Measurements from ENCODE around the gene PROSER2. TPM values are rescaled to one million over a fixed set of nuclear protein-coding genes. Genes with fewer than 3 reads are reported as not detected.

PROSER2 gene
- total and polyA plus RNA-seq, 2 donors (not counting 1 experiment from before 2014, with no cell fraction given): 0.07 TPM; not detected in 1

DNA sequence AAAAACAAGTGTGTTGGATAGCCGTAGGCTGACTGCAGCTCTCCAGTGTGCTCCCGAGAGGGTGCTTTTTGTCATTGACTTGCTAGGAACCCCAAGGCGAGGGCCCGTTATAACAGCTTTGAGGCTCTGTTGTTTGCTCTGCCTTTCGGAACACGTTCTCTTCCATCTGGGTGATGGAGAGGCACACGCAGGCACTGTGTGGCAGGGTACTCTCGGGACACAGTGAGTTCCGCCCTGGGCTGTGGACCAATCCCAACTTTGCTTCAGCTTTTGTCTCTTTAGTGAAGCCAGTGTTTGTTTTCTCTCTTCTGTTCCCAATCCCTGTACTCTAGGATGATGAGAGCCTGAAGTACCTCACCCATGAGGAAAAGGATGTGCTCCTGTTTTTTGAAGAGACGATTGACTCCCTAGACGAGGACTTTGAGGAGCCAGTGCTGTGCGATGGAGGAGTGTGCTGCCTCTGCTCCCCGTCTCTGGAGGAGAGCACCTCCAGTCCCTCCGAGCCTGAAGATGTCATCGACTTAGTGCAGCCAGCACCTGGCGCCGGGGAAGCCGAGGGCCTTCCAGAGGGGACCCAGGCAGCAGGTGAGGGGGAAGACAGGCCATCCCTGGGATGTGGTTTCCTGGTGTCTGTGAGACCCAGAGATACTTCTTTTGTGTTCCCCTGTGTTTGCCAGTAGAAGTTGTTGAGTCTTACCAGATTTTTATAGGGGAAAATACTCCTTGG is 43.2 kb downstream of the PROSER2 start:
- ChIA-PET CTCF (no interaction called here), POLR2A (no interaction called here)
- Histone ChIP-seq H2AFZ (ENCODE audit: insufficient read depth, low read depth, low read length, poor library complexity, severe bottlenecking) (no peak overlapping the region), H3K9me3 (ENCODE audit: control extremely low read depth in 1 of 3, control insufficient read depth in 2 of 3, insufficient read depth in 1 of 3, low read length in 2 of 3) (no peaks in the 10 kb centered on the region), H3K79me2 (ENCODE audit: control insufficient read depth, insufficient read depth, low read length) (no peaks in the 10 kb centered on the region), H3K27ac (ENCODE audit: low read length in 2 of 2) (no peak overlapping the region), H4K20me1 (ENCODE audit: control insufficient read depth, insufficient read depth, low read length, poor library complexity, severe bottlenecking) (no peaks in the 10 kb centered on the region), H3K27me3 (replicated peaks in 1 of 4; ENCODE audit: control extremely low read depth in 1 of 4, control insufficient read depth in 3 of 4, insufficient read depth in 4 of 4, low read length in 3 of 4) (peaks cover 0 to 4% (median 0%) of the 10 kb centered on the region in 4 experiments), H3K9ac (ENCODE audit: low read length) (no peak overlapping the region), H3K4me2 (replicated peaks; ENCODE audit: low read depth, low read length, poor library complexity, severe bottlenecking) (no peak overlapping the region), H3K4me3 (ENCODE audit: control extremely low read depth in 1 of 5, extremely low read depth in 1 of 5, insufficient read depth in 1 of 5, low read depth in 2 of 5, low read length in 4 of 5) (no peak overlapping the region), H3K4me1 (ENCODE audit: control insufficient read depth in 2 of 2, insufficient read depth in 2 of 2, low read length in 2 of 2) (peaks cover 10 to 13% of the 10 kb centered on the region in 2 donors), H3K36me3 (replicated peaks in 1 of 2; ENCODE audit: control extremely low read depth in 1 of 2, control insufficient read depth in 1 of 2, extremely low read depth in 1 of 2, insufficient read depth in 2 of 2, low read length in 1 of 2) (no peaks in the 10 kb centered on the region)
- 98% methylated on average over 18 of the region's 18 CpGs for WGBS (ENCODE audit: insufficient coverage)
- Mint-ChIP-seq H3K4me1 (peaks cover 17% of the 10 kb centered on the region), H3K9me3 (ENCODE audit: insufficient read depth) (no peaks in the 10 kb centered on the region), H3K27ac (no peak overlapping the region), H3K4me3 (no peak overlapping the region), H3K27me3 (peaks cover 5% of the 10 kb centered on the region)
- intact Hi-C loops (cut with micrococcal nuclease): no loop called here
- DNase-seq (no peak), ATAC-seq (ENCODE audit: low read depth) (no peak)
- TF ChIP-seq CTCF (IDR thresholded peaks at IDR 0.05) (no peak), EZH2 (IDR thresholded peaks at IDR 0.05; ENCODE audit: borderline replicate concordance, insufficient read depth, low read depth, low read length, poor library complexity, severe bottlenecking) (no peak)

GRCh38 chr10:11869219-11869618 is 46.1 kb downstream of the PROSER2 start:
- Mint-ChIP-seq H3K27me3 (peaks cover 16% of the 10 kb centered on the region), H3K4me1 (peaks cover 3% of the 10 kb centered on the region), H3K27ac (no peak overlapping the region), H3K4me3 (no peak overlapping the region), H3K9me3 (ENCODE audit: insufficient read depth) (no peaks in the 10 kb centered on the region)
- no peak for ATAC-seq (ENCODE audit: low read depth)
- Histone ChIP-seq H4K20me1 (ENCODE audit: control insufficient read depth, insufficient read depth, low read length, poor library complexity, severe bottlenecking) (no peaks in the 10 kb centered on the region), H3K27ac (ENCODE audit: low read length in 2 of 2) (no peak overlapping the region), H3K9ac (ENCODE audit: low read length) (no peak overlapping the region), H3K4me3 (ENCODE audit: control extremely low read depth in 1 of 5, extremely low read depth in 1 of 5, insufficient read depth in 1 of 5, low read depth in 2 of 5, low read length in 4 of 5) (no peak overlapping the region), H3K9me3 (ENCODE audit: control extremely low read depth in 1 of 3, control insufficient read depth in 2 of 3, insufficient read depth in 1 of 3, low read length in 2 of 3) (no peaks in the 10 kb centered on the region), H3K36me3 (replicated peaks in 1 of 2; ENCODE audit: control extremely low read depth in 1 of 2, control insufficient read depth in 1 of 2, extremely low read depth in 1 of 2, insufficient read depth in 2 of 2, low read length in 1 of 2) (no peaks in the 10 kb centered on the region), H2AFZ (ENCODE audit: insufficient read depth, low read depth, low read length, poor library complexity, severe bottlenecking) (no peak overlapping the region), H3K4me1 (ENCODE audit: control insufficient read depth in 2 of 2, insufficient read depth in 2 of 2, low read length in 2 of 2) (peaks cover 0 to 6% of the 10 kb centered on the region in 2 donors), H3K4me2 (replicated peaks; ENCODE audit: low read depth, low read length, poor library complexity, severe bottlenecking) (no peak overlapping the region), H3K27me3 (replicated peaks in 1 of 4; ENCODE audit: control extremely low read depth in 1 of 4, control insufficient read depth in 3 of 4, insufficient read depth in 4 of 4, low read length in 3 of 4) (peaks cover 0 to 5% (median 2%) of the 10 kb centered on the region in 4 experiments), H3K79me2 (ENCODE audit: control insufficient read depth, insufficient read depth, low read length) (no peaks in the 10 kb centered on the region)
- intact Hi-C loops (cut with micrococcal nuclease): no loop called here
- TF ChIP-seq EZH2 (IDR thresholded peaks at IDR 0.05; ENCODE audit: borderline replicate concordance, insufficient read depth, low read depth, low read length, poor library complexity, severe bottlenecking) (no peak), CTCF (IDR thresholded peaks at IDR 0.05) (no peak)
- POLR2A ChIA-PET: no interaction called here
- no peak for DNase-seq
- CTCF ChIA-PET: no interaction called here
- 97% methylated on average over 9 of the region's 12 CpGs for WGBS (ENCODE audit: insufficient coverage)
